T-helper 1 cell treated with Interleukin-12 subunit alpha and Interleukin-12 subunit beta and Interleukin-4 antibody, amounts not matched to agents 30 μg/mL and 1 μg/mL, for 36 hours (primary cell): ENCODE results near the gene FAM184A.

Experiments
- H3K27ac Mint-ChIP-seq: one replicate; pipeline ENCODE4 v1.8.0; 2021; ENCODE audit warnings: mild to moderate bottlenecking, mixed read lengths
- H3K27me3 Mint-ChIP-seq: one replicate; pipeline ENCODE4 v1.8.0; 2021; ENCODE audit warnings: low read depth, mixed read lengths
- H3K36me3 Mint-ChIP-seq: one replicate; pipeline ENCODE4 v1.8.0; 2021; ENCODE audit warnings: low read depth, mixed read lengths
- H3K4me1 Mint-ChIP-seq: one replicate; pipeline ENCODE4 v1.8.0; 2021; ENCODE audit warnings: low read depth, mixed read lengths
- H3K4me3 Mint-ChIP-seq: one replicate; pipeline ENCODE4 v1.8.0; 2021; ENCODE audit warnings: mild to moderate bottlenecking, moderate library complexity, mixed read lengths
- H3K9me3 Mint-ChIP-seq: one replicate; pipeline ENCODE4 v1.8.0; 2021; ENCODE audit warnings: mixed read lengths

FAM184A gene

DNA sequence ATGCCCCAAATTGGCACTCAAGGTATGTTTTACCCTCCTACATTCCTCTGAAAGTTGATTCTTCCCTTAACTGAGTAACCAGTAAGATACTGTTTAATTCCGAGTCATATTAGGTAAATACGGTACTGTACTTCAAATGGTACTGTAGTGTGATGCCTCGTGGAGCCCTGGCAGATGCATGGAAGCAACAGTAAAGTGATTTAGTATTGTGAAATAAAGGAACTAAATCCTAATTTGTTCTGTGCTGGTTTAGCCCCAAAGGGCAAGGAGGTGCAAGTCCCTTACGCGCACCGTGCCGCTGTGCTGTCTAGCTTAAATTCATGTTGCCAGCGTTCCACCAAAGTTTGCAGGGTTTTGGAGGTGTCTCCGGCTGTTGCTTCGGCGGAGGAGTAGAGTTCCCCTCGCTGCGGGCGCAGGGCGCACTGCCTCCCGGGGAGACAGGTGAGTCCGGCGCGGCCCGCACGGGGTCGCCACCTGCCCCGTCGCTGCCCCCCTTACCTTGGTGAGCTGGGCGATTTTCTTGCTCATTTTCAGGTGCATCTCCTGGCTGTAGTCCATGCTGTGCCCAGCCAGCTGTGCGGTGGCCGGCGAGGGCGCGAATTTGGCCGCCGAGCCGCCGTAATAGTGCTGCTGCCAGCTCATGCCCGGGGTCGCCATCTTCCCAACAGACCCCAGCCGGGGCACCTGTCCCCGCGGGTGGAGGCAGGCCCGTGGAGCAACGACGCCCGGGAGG, 655 bp downstream of the FAM184A start:
- peak overlapping the region; percentile 81 for H3K4me3 Mint-ChIP-seq
- no peaks in the 10 kb centered on the region for H3K36me3 Mint-ChIP-seq
- H3K27me3 Mint-ChIP-seq: peaks cover 9% of the 10 kb centered on the region
- peaks cover 5% of the 10 kb centered on the region for H3K9me3 Mint-ChIP-seq
- H3K4me1 Mint-ChIP-seq: peaks cover 41% of the 10 kb centered on the region
- peak overlapping the region; percentile 56 for H3K27ac Mint-ChIP-seq

- peak overlapping the region; percentile 81 for H3K4me3 Mint-ChIP-seq
- peaks cover 41% of the 10 kb centered on the region for H3K4me1 Mint-ChIP-seq
- no peaks in the 10 kb centered on the region for H3K36me3 Mint-ChIP-seq
- peaks cover 9% of the 10 kb centered on the region for H3K27me3 Mint-ChIP-seq
- H3K9me3 Mint-ChIP-seq: peaks cover 4% of the 10 kb centered on the region
- H3K27ac Mint-ChIP-seq: peak overlapping the region; percentile 56
Measured at GRCh38 chr6:119077391-119077642, 1.1 kb downstream of the FAM184A start.

GRCh38 chr6:119076576-119077390, 1.7 kb downstream of the FAM184A start:
- Mint-ChIP-seq H3K9me3 (no peaks in the 10 kb centered on the region), H3K36me3 (no peaks in the 10 kb centered on the region), H3K4me1 (peaks cover 41% of the 10 kb centered on the region), H3K4me3 (peak overlapping the region; percentile 81), H3K27me3 (peaks cover 9% of the 10 kb centered on the region), H3K27ac (peak overlapping the region; percentile 56)

- H3K9me3 Mint-ChIP-seq: no peaks in the 10 kb centered on the region
- H3K4me1 Mint-ChIP-seq: peaks cover 41% of the 10 kb centered on the region
- peak overlapping the region; percentile 56 for H3K27ac Mint-ChIP-seq
- H3K36me3 Mint-ChIP-seq: no peaks in the 10 kb centered on the region
- peak overlapping the region; percentile 81 for H3K4me3 Mint-ChIP-seq
- H3K27me3 Mint-ChIP-seq: peaks cover 9% of the 10 kb centered on the region
Measured at GRCh38 chr6:119076173-119076572, 2.3 kb downstream of the FAM184A start.

- Mint-ChIP-seq H3K4me3 (peak overlapping the region; percentile 81), H3K4me1 (peaks cover 41% of the 10 kb centered on the region), H3K27ac (peak overlapping the region; percentile 56), H3K36me3 (no peaks in the 10 kb centered on the region), H3K27me3 (peaks cover 9% of the 10 kb centered on the region), H3K9me3 (no peaks in the 10 kb centered on the region)
Measured at GRCh38 chr6:119075200-119075981, 3.1 kb downstream of the FAM184A start.

DNA sequence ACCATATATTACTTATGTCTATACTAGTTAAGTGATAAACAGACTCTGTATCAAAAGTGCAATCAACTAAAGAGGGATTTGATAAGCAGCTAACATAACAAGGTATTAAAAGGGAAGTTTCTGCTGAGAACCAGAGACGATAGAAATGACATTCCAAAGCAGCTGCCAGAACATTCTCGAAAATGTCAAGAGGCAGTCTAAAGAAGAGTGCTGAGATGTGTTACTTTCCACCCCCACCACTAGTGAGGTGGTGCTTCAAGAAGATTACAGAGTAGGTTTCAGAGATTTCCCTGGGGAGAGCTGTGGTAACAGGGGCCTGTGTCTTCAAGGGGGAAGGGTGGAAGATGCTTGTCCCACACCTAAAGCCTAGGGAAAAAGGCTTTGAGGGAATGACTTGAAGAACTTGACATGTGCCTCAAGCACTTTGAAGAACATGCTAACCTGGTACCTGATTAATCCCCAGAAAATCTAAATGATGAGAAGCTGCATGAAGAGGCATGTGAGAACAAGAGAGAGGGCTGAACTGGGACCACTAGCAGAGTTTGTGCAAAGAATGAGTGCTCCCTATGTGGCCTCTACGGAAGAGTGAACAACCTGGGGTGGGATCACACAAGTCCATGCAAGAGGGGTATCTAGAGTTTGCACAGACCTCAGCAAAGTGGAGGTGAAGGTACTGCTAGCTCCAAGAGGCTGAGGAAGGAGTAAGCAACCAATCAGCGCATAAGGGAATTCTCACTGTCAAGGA, 5.0 kb downstream of the FAM184A start:
- Mint-ChIP-seq H3K27ac (no peak overlapping the region), H3K27me3 (no peaks in the 10 kb centered on the region), H3K36me3 (no peaks in the 10 kb centered on the region), H3K4me3 (no peak overlapping the region), H3K9me3 (no peaks in the 10 kb centered on the region), H3K4me1 (peaks cover 33% of the 10 kb centered on the region)

DNA sequence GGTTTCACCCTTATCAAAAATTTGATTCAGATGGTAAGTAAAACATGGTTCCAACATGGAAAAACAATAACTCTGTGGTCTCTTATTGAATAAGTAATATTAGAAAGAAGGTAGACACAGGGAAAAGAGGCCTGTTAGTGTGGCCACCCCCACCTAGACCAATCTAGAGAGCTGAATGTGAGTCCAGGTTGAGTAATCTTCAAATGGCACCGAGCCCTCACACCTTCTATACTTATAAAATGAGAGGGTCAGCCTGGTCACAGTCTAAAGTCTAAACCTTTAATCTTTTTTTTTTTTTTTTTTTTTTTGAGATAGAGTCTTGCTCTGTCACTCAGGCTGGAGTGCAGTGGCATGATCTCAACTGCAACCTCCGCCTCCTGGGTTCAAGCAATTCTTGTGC, 6.9 kb downstream of the FAM184A start:
- Mint-ChIP-seq H3K27me3 (no peaks in the 10 kb centered on the region), H3K27ac (no peak overlapping the region), H3K4me1 (peaks cover 22% of the 10 kb centered on the region), H3K9me3 (no peaks in the 10 kb centered on the region), H3K4me3 (no peak overlapping the region), H3K36me3 (no peaks in the 10 kb centered on the region)

GRCh38 chr6:119067091-119067490, 11.4 kb downstream of the FAM184A start:
- no peaks in the 10 kb centered on the region for H3K27me3 Mint-ChIP-seq
- H3K27ac Mint-ChIP-seq: no peak overlapping the region
- no peaks in the 10 kb centered on the region for H3K36me3 Mint-ChIP-seq
- H3K4me3 Mint-ChIP-seq: no peak overlapping the region
- H3K9me3 Mint-ChIP-seq: no peaks in the 10 kb centered on the region
- no peaks in the 10 kb centered on the region for H3K4me1 Mint-ChIP-seq

DNA sequence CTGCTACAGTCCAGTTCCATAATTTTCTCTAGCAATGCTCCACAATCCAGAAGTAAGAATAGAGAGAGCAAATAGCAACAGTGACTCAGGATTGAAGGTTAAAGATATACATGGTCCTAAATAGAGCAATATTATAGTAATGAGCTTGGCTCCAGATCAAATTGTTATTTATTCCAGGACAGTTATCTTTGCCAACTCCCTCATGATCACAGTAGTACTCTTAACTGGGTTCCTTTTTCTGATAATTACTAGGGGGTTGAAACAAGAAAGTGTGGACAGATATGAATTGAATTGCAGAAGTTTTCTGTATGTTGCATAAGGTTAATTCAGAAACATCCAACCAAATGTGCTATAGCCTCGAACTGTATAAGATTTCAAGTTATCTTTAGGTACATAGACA, 11.9 kb downstream of the FAM184A start:
- no peak overlapping the region for H3K27ac Mint-ChIP-seq
- no peak overlapping the region for H3K4me3 Mint-ChIP-seq
- no peaks in the 10 kb centered on the region for H3K27me3 Mint-ChIP-seq
- H3K9me3 Mint-ChIP-seq: no peaks in the 10 kb centered on the region
- no peaks in the 10 kb centered on the region for H3K4me1 Mint-ChIP-seq
- no peaks in the 10 kb centered on the region for H3K36me3 Mint-ChIP-seq

DNA sequence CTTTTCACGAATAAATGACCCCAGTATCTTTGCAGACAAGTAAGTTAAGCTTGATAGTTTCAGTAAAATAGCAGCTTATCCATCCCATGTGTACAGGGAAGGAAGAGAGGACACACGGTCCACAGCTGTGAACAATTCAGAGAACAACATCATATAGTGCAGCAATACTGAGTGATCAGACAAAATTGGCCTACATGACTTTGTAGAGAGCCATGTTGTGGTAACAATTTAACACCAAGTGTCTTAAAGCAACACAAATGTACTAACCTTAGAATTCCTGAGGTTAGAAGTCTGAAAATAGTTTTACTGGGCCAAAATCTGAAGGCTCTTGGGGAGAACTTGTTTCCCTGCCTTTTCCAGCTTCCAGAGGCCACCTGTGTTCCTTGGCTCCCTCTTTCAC, 12.5 kb downstream of the FAM184A start:
- Mint-ChIP-seq H3K4me1 (peaks cover under 1% of the 10 kb centered on the region), H3K27ac (no peak overlapping the region), H3K9me3 (no peaks in the 10 kb centered on the region), H3K4me3 (no peak overlapping the region), H3K36me3 (peaks cover under 1% of the 10 kb centered on the region), H3K27me3 (no peaks in the 10 kb centered on the region)

DNA sequence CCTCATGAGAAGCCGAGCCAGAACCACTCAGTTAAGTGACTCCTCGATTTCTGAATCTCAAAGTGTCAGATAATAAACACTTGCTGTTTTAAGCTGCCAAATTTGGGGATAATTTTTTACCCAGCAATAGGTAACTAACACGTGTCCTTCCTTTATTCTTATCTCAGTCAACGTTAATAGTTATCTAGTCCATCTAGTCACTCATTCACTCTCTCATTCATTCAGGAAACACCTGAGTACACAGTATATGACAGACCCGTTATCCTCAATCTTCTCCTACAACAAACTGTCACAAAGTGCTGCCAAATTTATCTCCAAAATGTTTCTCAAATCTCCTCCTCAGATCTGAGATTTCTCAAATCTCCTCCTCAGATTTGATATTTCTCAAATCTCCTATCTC, 13.1 kb downstream of the FAM184A start:
- H3K27ac Mint-ChIP-seq: no peak overlapping the region
- H3K36me3 Mint-ChIP-seq: peaks cover 1% of the 10 kb centered on the region
- no peaks in the 10 kb centered on the region for H3K9me3 Mint-ChIP-seq
- H3K4me1 Mint-ChIP-seq: peaks cover 2% of the 10 kb centered on the region
- H3K27me3 Mint-ChIP-seq: no peaks in the 10 kb centered on the region
- H3K4me3 Mint-ChIP-seq: no peak overlapping the region

GRCh38 chr6:119063491-119063890, 15.0 kb downstream of the FAM184A start:
- H3K9me3 Mint-ChIP-seq: no peaks in the 10 kb centered on the region
- H3K27ac Mint-ChIP-seq: no peak overlapping the region

GRCh38 chr6:119061215-119061614, 17.2 kb downstream of the FAM184A start:
- peaks cover 1% of the 10 kb centered on the region for H3K36me3 Mint-ChIP-seq
- no peaks in the 10 kb centered on the region for H3K27me3 Mint-ChIP-seq
- no peak overlapping the region for H3K4me3 Mint-ChIP-seq
- H3K4me1 Mint-ChIP-seq: peaks cover 2% of the 10 kb centered on the region
- no peaks in the 10 kb centered on the region for H3K9me3 Mint-ChIP-seq
- no peak overlapping the region for H3K27ac Mint-ChIP-seq

More at GRCh38 chr6:119063491-119063890, 15.0 kb downstream of the FAM184A start:
- no peak overlapping the region for H3K4me3 Mint-ChIP-seq
- H3K27me3 Mint-ChIP-seq: no peaks in the 10 kb centered on the region
- H3K4me1 Mint-ChIP-seq: peaks cover 2% of the 10 kb centered on the region
- peaks cover 1% of the 10 kb centered on the region for H3K36me3 Mint-ChIP-seq

GRCh38 chr6:119060255-119060907, 18.1 kb downstream of the FAM184A start:
- Mint-ChIP-seq H3K27me3 (no peaks in the 10 kb centered on the region), H3K9me3 (no peaks in the 10 kb centered on the region), H3K4me1 (peaks cover 2% of the 10 kb centered on the region), H3K36me3 (peaks cover 1% of the 10 kb centered on the region), H3K27ac (no peak overlapping the region), H3K4me3 (no peak overlapping the region)
